ENCODE data around the gene STX19.
"Not testable (repeated sequence)": the region's sequence is repeated elsewhere in the genome, so short reads cannot be mapped to it uniquely, and the experiment has no call there.

Gene STX19

GRCh38 chr3:93969997-93970396 lies 58.4 kb downstream of the STX19 start:
- no peak for DNase-seq

GRCh38 chr3:93969443-93969842 lies 59.0 kb downstream of the STX19 start:
- no peak for DNase-seq

GRCh38 chr3:93965106-93965505 lies 63.3 kb downstream of the STX19 start:
- DNase-seq = not testable (repeated sequence)
